Measurements from ENCODE around the gene ZNF581.
A peak's percentile ranks its signal among the peaks of the same experiment; 100 is the strongest.

Gene ZNF581

GRCh38 chr19:55669418-55670279 is 26.2 kb downstream of the ZNF581 start:
- H3K4me3 ChIP-seq (replicated peaks; ENCODE audit: insufficient read depth, low read length): no peak overlapping the region
- TF ChIP-seq REST (IDR thresholded peaks at IDR 0.05; ENCODE audit: insufficient replicate concordance, low read depth) (no peak), SPI1 (IDR thresholded peaks at IDR 0.05; ENCODE audit: borderline replicate concordance, low read depth) (no peak)
- no peak for DNase-seq (ENCODE audit: low read depth in 1 of 2, low spot score in 1 of 2)
- H3K27me3 ChIP-seq (ENCODE audit: insufficient read depth, poor library complexity, severe bottlenecking): no peaks in the 10 kb centered on the region
- no peak overlapping the region for H3K27ac ChIP-seq (replicated peaks)

- DNase-seq (ENCODE audit: low read depth in 1 of 2, low spot score in 1 of 2): peak in 1 of 2 experiments; percentile 84
- no peak for TF ChIP-seq GABPA (IDR thresholded peaks at IDR 0.05; ENCODE audit: low read depth)
- TF ChIP-seq CTCF (IDR thresholded peaks at IDR 0.05; ENCODE audit: insufficient read depth, low read length): no peak
- TF ChIP-seq SPI1 (IDR thresholded peaks at IDR 0.05; ENCODE audit: borderline replicate concordance, low read depth): no peak
- no peak for TF ChIP-seq POLR2AphosphoS5 (IDR thresholded peaks at IDR 0.05; ENCODE audit: low read depth)
- no peaks in the 10 kb centered on the region for H3K27me3 ChIP-seq (ENCODE audit: insufficient read depth, poor library complexity, severe bottlenecking)
- H3K27ac ChIP-seq (replicated peaks): no peak overlapping the region
- no peak overlapping the region for H3K4me3 ChIP-seq (replicated peaks; ENCODE audit: insufficient read depth, low read length)
These were observed 27.0 kb downstream of the ZNF581 start for GRCh38 chr19:55670280-55671053.

GRCh38 chr19:55671054-55671378 is 27.6 kb downstream of the ZNF581 start:
- no peak overlapping the region for H3K27ac ChIP-seq (replicated peaks)
- H3K4me3 ChIP-seq (replicated peaks; ENCODE audit: insufficient read depth, low read length): no peak overlapping the region
- DNase-seq (ENCODE audit: low read depth in 1 of 2, low spot score in 1 of 2): no peak
- no peak for TF ChIP-seq GABPA (IDR thresholded peaks at IDR 0.05; ENCODE audit: low read depth)
- TF ChIP-seq REST (IDR thresholded peaks at IDR 0.05; ENCODE audit: insufficient replicate concordance, low read depth): no peak
- no peak for TF ChIP-seq CTCF (IDR thresholded peaks at IDR 0.05; ENCODE audit: insufficient read depth, low read length)
- no peaks in the 10 kb centered on the region for H3K27me3 ChIP-seq (ENCODE audit: insufficient read depth, poor library complexity, severe bottlenecking)

GRCh38 chr19:55672418-55672817 is 29.0 kb downstream of the ZNF581 start:
- Histone ChIP-seq H3K27me3 (ENCODE audit: insufficient read depth, poor library complexity, severe bottlenecking) (no peaks in the 10 kb centered on the region), H3K4me3 (replicated peaks; ENCODE audit: insufficient read depth, low read length) (no peak overlapping the region), H3K27ac (replicated peaks) (no peak overlapping the region)
- TF ChIP-seq REST (IDR thresholded peaks at IDR 0.05; ENCODE audit: insufficient replicate concordance, low read depth): no peak
- TF ChIP-seq CTCF (IDR thresholded peaks at IDR 0.05; ENCODE audit: insufficient read depth, low read length): no peak
- TF ChIP-seq GABPA (IDR thresholded peaks at IDR 0.05; ENCODE audit: low read depth): no peak
- no peak for TF ChIP-seq POLR2AphosphoS5 (IDR thresholded peaks at IDR 0.05; ENCODE audit: low read depth)
- TF ChIP-seq SPI1 (IDR thresholded peaks at IDR 0.05; ENCODE audit: borderline replicate concordance, low read depth): no peak
- DNase-seq (ENCODE audit: low read depth in 1 of 2, low spot score in 1 of 2): no peak
